NT2/D1 (cell line): Measurements from ENCODE around the gene ZNF391.

Experiments used
- SUZ12 ChIP-seq: IDR thresholded peaks from 2 replicates; pipeline ENCODE4 v1.6.1; 2011; ENCODE audit not compliant: insufficient read length, insufficient read depth; ENCODE audit errors: extremely low read depth
- ZNF274 ChIP-seq: IDR thresholded peaks from 2 replicates; pipeline ENCODE4 v1.6.1; 2011; ENCODE audit warnings: mild to moderate bottlenecking, low read depth, low read length

- TF ChIP-seq ZNF274 (no peak), SUZ12 (no peak)
These were observed 4.1 kb downstream of the ZNF391 start for GRCh38 chr6:27392623-27393022.
